OCI-LY1 (cell line): ENCODE data around the gene PLSCR2.

ENCODE experiments used
- H2AFZ ChIP-seq: fragments of 200-600 bp; sonication (generic), shearing (Covaris generic); 2 replicates; pipeline ENCODE4 v1.6.0; 2014; ENCODE audit warnings: antibody characterized with exemption, mild to moderate bottlenecking, low read length
- H3F3A ChIP-seq: fragments of 200-600 bp; sonication (generic), shearing (Covaris generic); 2 replicates; pipeline ENCODE4 v1.6.0; 2014; ENCODE audit warnings: mild to moderate bottlenecking, antibody characterized with exemption, low read length, moderate library complexity; ENCODE audit not compliant: insufficient read depth
- H3K27ac ChIP-seq: fragments of 200-600 bp; sonication (generic); 2 replicates; pipeline ENCODE4 v1.5.1; 2014; ENCODE audit warnings: low read length, mixed run types, mild to moderate bottlenecking, low read depth; ENCODE audit not compliant: poor library complexity, severe bottlenecking
- H3K27me3 ChIP-seq: fragments of 200-600 bp; sonication (generic); 2 replicates; pipeline ENCODE4 v1.6.0; 2014; ENCODE audit warnings: antibody characterized with exemption, mild to moderate bottlenecking, low read length, moderate library complexity; ENCODE audit not compliant: insufficient read depth
- H3K36me3 ChIP-seq: fragments of 200-600 bp; sonication (generic); 2 replicates; pipeline ENCODE4 v1.6.1; 2014; ENCODE audit warnings: mild to moderate bottlenecking, antibody characterized with exemption, low read length, moderate library complexity, mixed read lengths; ENCODE audit not compliant: insufficient read depth
- H3K4me1 ChIP-seq: fragments of 200-600 bp; sonication (generic); 2 replicates; pipeline ENCODE4 v1.5.1; 2014; ENCODE audit warnings: mild to moderate bottlenecking, low read length, moderate library complexity; ENCODE audit not compliant: insufficient read depth, severe bottlenecking
- H3K4me2 ChIP-seq: fragments of 200-600 bp; sonication (generic), shearing (Covaris generic); 2 replicates; pipeline ENCODE4 v1.6.1; 2014; ENCODE audit warnings: low read length
- H3K4me3 ChIP-seq: fragments of 200-600 bp; sonication (generic); 2 replicates; pipeline ENCODE4 v1.5.1; 2014; ENCODE audit warnings: low read length, low read depth, mild to moderate bottlenecking, mixed read lengths; ENCODE audit not compliant: poor library complexity, severe bottlenecking
- H3K79me2 ChIP-seq: fragments of 200-600 bp; shearing (Covaris generic); 2 replicates; pipeline ENCODE4 v1.6.1; 2016; ENCODE audit warnings: mixed run types, low read length, mixed read lengths; ENCODE audit not compliant: insufficient read depth
- H3K9ac ChIP-seq: fragments of 200-600 bp; sonication (generic), shearing (Covaris generic); 2 replicates; pipeline ENCODE4 v1.6.1; 2014; ENCODE audit warnings: mild to moderate bottlenecking, low read length, mixed read lengths
- H3K9me2 ChIP-seq: fragments of 200-600 bp; sonication (generic), shearing (Covaris generic); 2 replicates; pipeline ENCODE4 v1.6.1; 2014; ENCODE audit warnings: low read depth, mild to moderate bottlenecking, low read length, mixed read lengths
- H3K9me3 ChIP-seq: fragments of 200-600 bp; shearing (Covaris generic); 2 replicates; pipeline ENCODE4 v1.6.1; 2014; ENCODE audit warnings: low read length, mixed read lengths
- H4K20me1 ChIP-seq: fragments of 200-600 bp; sonication (generic), shearing (Covaris generic); 2 replicates; pipeline ENCODE4 v1.6.0; 2016; ENCODE audit warnings: mild to moderate bottlenecking, low read length; ENCODE audit not compliant: insufficient read depth
- EZH2 ChIP-seq: fragments of 200-600 bp; sonication (generic), shearing (Covaris generic); IDR thresholded peaks from 2 replicates; pipeline ENCODE4 v1.8.0; 2017; ENCODE audit warnings: borderline replicate concordance, mixed run types, mild to moderate bottlenecking, antibody characterized with exemption, low read length, moderate library complexity, mixed read lengths
- TF ChIP-seq, protein P1 (sequence below): fragments of 200-600 bp; sonication (generic), shearing (Covaris generic); IDR thresholded peaks from 2 replicates; pipeline ENCODE4 v1.5.1; 2017; ENCODE audit warnings: mild to moderate bottlenecking, antibody characterized with exemption, low read length, moderate library complexity, mixed read lengths

The PLSCR2 gene

DNA sequence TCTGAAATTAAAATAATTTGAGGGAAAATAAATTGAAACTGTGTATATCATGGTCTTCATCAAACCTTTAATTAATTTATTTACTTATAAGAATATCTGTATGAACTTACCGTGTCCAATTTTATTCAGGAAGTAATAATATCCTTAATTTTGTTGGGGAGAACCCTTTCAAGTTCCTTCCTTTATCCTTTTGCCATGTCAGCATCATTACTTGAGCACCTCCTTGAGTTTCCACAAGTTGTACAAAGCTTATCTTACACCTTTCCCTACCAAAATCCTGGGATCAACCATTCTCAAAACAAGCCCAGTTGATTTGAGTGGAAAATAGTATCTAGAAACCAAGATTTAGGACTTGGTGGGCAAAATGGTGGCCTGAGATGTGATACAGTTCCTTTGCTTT is 37.3 kb downstream of the PLSCR2 start:
- no peaks in the 10 kb centered on the region for H3F3A ChIP-seq
- no peak overlapping the region for H3K27ac ChIP-seq
- H2AFZ ChIP-seq: no peak overlapping the region
- H3K9me3 ChIP-seq: no peaks in the 10 kb centered on the region
- H3K27me3 ChIP-seq: no peaks in the 10 kb centered on the region
- no peaks in the 10 kb centered on the region for H3K4me1 ChIP-seq
- no peak overlapping the region for H3K4me2 ChIP-seq
- TF ChIP-seq, protein P1, sequence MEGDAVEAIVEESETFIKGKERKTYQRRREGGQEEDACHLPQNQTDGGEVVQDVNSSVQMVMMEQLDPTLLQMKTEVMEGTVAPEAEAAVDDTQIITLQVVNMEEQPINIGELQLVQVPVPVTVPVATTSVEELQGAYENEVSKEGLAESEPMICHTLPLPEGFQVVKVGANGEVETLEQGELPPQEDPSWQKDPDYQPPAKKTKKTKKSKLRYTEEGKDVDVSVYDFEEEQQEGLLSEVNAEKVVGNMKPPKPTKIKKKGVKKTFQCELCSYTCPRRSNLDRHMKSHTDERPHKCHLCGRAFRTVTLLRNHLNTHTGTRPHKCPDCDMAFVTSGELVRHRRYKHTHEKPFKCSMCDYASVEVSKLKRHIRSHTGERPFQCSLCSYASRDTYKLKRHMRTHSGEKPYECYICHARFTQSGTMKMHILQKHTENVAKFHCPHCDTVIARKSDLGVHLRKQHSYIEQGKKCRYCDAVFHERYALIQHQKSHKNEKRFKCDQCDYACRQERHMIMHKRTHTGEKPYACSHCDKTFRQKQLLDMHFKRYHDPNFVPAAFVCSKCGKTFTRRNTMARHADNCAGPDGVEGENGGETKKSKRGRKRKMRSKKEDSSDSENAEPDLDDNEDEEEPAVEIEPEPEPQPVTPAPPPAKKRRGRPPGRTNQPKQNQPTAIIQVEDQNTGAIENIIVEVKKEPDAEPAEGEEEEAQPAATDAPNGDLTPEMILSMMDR: no peak
- H3K36me3 ChIP-seq: no peaks in the 10 kb centered on the region
- no peak overlapping the region for H3K4me3 ChIP-seq
- H4K20me1 ChIP-seq: no peaks in the 10 kb centered on the region
- no peak overlapping the region for H3K9ac ChIP-seq
- no peaks in the 10 kb centered on the region for H3K79me2 ChIP-seq
- no peaks in the 10 kb centered on the region; the same call in 1 of the 2 replicates for H3K9me2 ChIP-seq

DNA sequence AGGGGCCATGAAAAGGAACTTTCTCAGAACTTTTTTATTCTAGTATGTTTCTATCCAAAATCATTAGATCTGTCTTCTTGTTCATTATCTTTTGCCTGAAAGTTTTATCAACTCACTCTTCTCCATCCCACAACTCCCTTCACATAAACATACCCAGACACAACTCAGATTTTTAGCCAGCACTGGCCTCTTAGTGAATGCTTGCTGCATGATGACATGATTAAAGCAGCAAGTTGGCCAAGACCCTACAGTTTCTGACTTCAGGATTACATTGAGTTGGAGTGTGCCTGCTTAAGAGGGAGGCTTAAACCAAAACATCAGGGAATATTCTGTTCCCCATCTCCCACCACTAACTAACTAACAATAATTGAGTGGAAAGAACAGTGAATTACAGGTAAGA is 38.1 kb downstream of the PLSCR2 start:
- H3K4me3 ChIP-seq: no peak overlapping the region
- no peaks in the 10 kb centered on the region for H3K27me3 ChIP-seq
- no peak overlapping the region for H3K4me2 ChIP-seq
- no peaks in the 10 kb centered on the region for H3K36me3 ChIP-seq
- H2AFZ ChIP-seq: no peak overlapping the region
- H3K27ac ChIP-seq: no peak overlapping the region
- H3K9me3 ChIP-seq: no peaks in the 10 kb centered on the region
- H3F3A ChIP-seq: no peaks in the 10 kb centered on the region
- no peaks in the 10 kb centered on the region for H3K79me2 ChIP-seq
- H3K9me2 ChIP-seq: no peaks in the 10 kb centered on the region; the same call in 1 of the 2 replicates
- no peak for TF ChIP-seq EZH2
- TF ChIP-seq, protein P1: no peak
- H4K20me1 ChIP-seq: no peaks in the 10 kb centered on the region
- no peaks in the 10 kb centered on the region for H3K4me1 ChIP-seq
- H3K9ac ChIP-seq: no peak overlapping the region

DNA sequence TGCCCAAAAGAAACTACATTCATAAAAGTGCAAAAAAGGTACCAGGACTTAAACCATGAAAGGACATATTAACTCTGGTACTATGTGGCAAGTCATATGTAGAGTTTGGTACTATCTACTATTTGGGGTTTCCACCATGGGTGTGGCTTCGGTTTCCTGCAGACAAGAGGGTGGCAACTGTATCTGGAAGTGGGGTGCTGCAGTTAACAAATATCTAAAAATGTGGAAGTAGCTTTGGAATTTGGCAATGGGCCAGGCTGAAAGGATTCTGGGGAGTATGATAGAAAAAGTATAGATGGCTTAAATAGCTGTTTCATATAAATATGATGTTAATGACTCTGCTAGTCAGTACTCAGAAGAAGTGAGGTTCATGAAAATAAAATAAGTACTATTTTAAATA is 44.0 kb downstream of the PLSCR2 start:
- Histone ChIP-seq H3K27ac (no peak overlapping the region), H3K9me2 (no peaks in the 10 kb centered on the region), H3K9me3 (no peaks in the 10 kb centered on the region), H3K36me3 (no peaks in the 10 kb centered on the region), H4K20me1 (no peaks in the 10 kb centered on the region), H2AFZ (no peak overlapping the region), H3K4me3 (no peak overlapping the region), H3K4me2 (no peak overlapping the region), H3K4me1 (no peaks in the 10 kb centered on the region), H3K79me2 (no peaks in the 10 kb centered on the region), H3F3A (no peaks in the 10 kb centered on the region), H3K9ac (no peak overlapping the region), H3K27me3 (no peaks in the 10 kb centered on the region)
- TF ChIP-seq, protein P1: no peak
- TF ChIP-seq EZH2: no peak
